Esophagus muscularis mucosa (tissue), 4 donors: ENCODE data around the gene PFKFB1.

ENCODE experiments used
- CTCF ChIP-seq, 3 experiments: fragments of 200-600 bp in 2 of 3; fragments of 450-650 bp in 1 of 3; sonication (generic) in 2 of 3; IDR thresholded peaks; one replicate each; pipeline ENCODE4 v1.5.1; 2017 to 2019; ENCODE audit warnings: antibody characterized with exemption in 3 of 3, mild to moderate bottlenecking in 2 of 3, moderate library complexity in 1 of 3
- EP300 ChIP-seq: sonication (generic); formaldehyde crosslinking; IDR thresholded peaks from one replicate; pipeline ENCODE4 v1.6.1; 2017; ENCODE audit warnings: antibody characterized with exemption
- POLR2A ChIP-seq: fragments of 450-650 bp; IDR thresholded peaks from one replicate; pipeline ENCODE4 v1.6.1; 2017; ENCODE audit warnings: antibody characterized with exemption, moderate library complexity, mild to moderate bottlenecking, low read depth
- POLR2AphosphoS5 ChIP-seq, 2 donors: sonication (generic); formaldehyde crosslinking; IDR thresholded peaks; one replicate each; pipeline ENCODE4 v1.6.1; 2017; ENCODE audit warnings: antibody characterized with exemption in 2 of 2

DNA sequence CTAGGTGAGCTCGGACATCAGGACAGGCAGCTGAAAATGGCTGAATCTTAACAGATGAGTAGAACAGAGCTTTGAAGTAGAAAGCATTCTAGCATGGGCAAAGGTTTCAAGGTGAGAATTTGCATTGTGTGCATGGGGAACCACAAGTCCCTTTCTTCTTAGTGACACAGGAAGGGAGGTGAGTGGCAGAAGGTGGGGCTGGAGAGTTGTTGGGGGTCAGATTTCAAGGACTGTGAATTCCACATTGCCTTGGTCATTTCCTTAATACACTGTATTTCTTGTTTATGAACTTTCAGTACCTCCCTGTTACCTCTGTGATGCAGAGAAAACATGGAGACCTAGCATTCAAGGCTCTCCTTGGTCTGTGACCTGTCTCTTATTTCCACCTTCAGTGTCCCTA, 10.2 kb upstream of the PFKFB1 start:
- no peak for TF ChIP-seq POLR2A
- no peak for TF ChIP-seq CTCF (IDR thresholded peaks at IDR 0.05)
- TF ChIP-seq POLR2AphosphoS5 (IDR thresholded peaks at IDR 0.05) = no peak
- no peak for TF ChIP-seq EP300
